Endothelial cell of umbilical vein (primary cell): Measurements from ENCODE around the gene EIF3A. TPM values are rescaled to one million over a fixed set of nuclear protein-coding genes. Genes with fewer than 3 reads are reported as not detected.

ENCODE experiments used
- BruUV-seq: library from RNA; stranded (reverse); fragments of 400-500 nt; replicated peaks from 2 replicates; lab custom pipeline; 2021; lab: Mats Ljungman, UMichigan
- CTCF ChIA-PET: fragments of 300-600, 350-600 bp; sonication (Branson Sonifier 250); formaldehyde crosslinking; loops from one replicate; lab custom pipeline; 2021; ENCODE audit warnings: antibody characterized with exemption, inconsistent platforms; lab: Charles Lee
- POLR2A ChIA-PET: fragments of 300-600, 350-600 bp; sonication (Branson Sonifier 250); formaldehyde crosslinking; loops from one replicate; lab custom pipeline; 2021; ENCODE audit warnings: antibody characterized with exemption, inconsistent platforms; lab: Charles Lee
- DNase-seq: peaks from one replicate; pipeline ENCODE4 v3.0.0-alpha.2; 2011; ENCODE audit warnings: low read depth, low spot score
- FAIRE-seq: peaks from 2 replicates; lab custom pipeline; 2011; peaks lifted over from hg19 to GRCh38; lab: Jason Lieb, UNC
- H2AFZ ChIP-seq: 2 replicates; pipeline ENCODE4 v1.6.0; 2012; ENCODE audit warnings: low read depth, low read length, control low read depth, inconsistent platforms
- H3K27ac ChIP-seq: 2 replicates; pipeline ENCODE4 v1.5.1; 2011; ENCODE audit warnings: low read depth, mild to moderate bottlenecking, control low read depth, low read length, moderate library complexity; ENCODE audit not compliant: insufficient read depth
- H3K27me3 ChIP-seq, 2 experiments: 2 replicates each; pipeline versions ENCODE4 v1.6.0 to v1.6.1; 2011; ENCODE audit warnings: low read length in 2 of 2, mixed read lengths in 1 of 2; ENCODE audit not compliant: control insufficient read depth in 2 of 2, insufficient read depth in 2 of 2
- H3K36me3 ChIP-seq, 2 experiments: 2 replicates in 1 of 2; 3 replicates in 1 of 2; pipeline ENCODE4 v1.5.1; 2011; ENCODE audit warnings: low read length in 2 of 2, mild to moderate bottlenecking in 1 of 2, moderate library complexity in 1 of 2; ENCODE audit not compliant: control insufficient read depth in 2 of 2, insufficient read depth in 2 of 2; ENCODE audit errors: extremely low read depth in 1 of 2
- H3K4me1 ChIP-seq: 3 replicates; pipeline ENCODE4 v1.5.1; 2011; ENCODE audit warnings: mild to moderate bottlenecking, low read length; ENCODE audit not compliant: control insufficient read depth, insufficient read depth; ENCODE audit errors: extremely low read depth
- H3K4me2 ChIP-seq: 2 replicates; pipeline ENCODE4 v1.6.1; 2011; ENCODE audit warnings: low read length, control low read depth, mixed read lengths; ENCODE audit not compliant: insufficient read depth
- H3K4me3 ChIP-seq, 3 experiments: fragments of 200-600 bp in 1 of 3; sonication (generic), shearing (Covaris generic) in 1 of 3; replicated peaks in 1 of 3; 2 replicates each; pipeline ENCODE4 v1.5.1; 2011 to 2016; ENCODE audit warnings: control low read depth in 3 of 3, low read length in 3 of 3, mild to moderate bottlenecking in 2 of 3, inconsistent platforms in 1 of 3, low read depth in 1 of 3, moderate library complexity in 1 of 3; ENCODE audit not compliant: insufficient read depth in 1 of 3
- H3K79me2 ChIP-seq: 2 replicates; pipeline ENCODE4 v1.6.0; 2012; ENCODE audit warnings: low read length, inconsistent platforms; ENCODE audit not compliant: control insufficient read depth, insufficient read depth
- H3K9ac ChIP-seq: replicated peaks from 2 replicates; pipeline ENCODE3; 2011; ENCODE audit warnings: low read length, control low read depth; ENCODE audit not compliant: insufficient read depth; ENCODE audit errors: extremely low read depth
- H3K9me1 ChIP-seq: replicated peaks from 3 replicates; pipeline ENCODE4 v1.6.0; 2011; ENCODE audit warnings: mild to moderate bottlenecking, low read length; ENCODE audit not compliant: control insufficient read depth, insufficient read depth; ENCODE audit errors: extremely low read depth
- H3K9me3 ChIP-seq: replicated peaks from 2 replicates; pipeline ENCODE4 v1.5.1; 2012; ENCODE audit warnings: low read length, inconsistent platforms; ENCODE audit not compliant: control insufficient read depth, insufficient read depth
- H4K20me1 ChIP-seq: replicated peaks from 2 replicates; pipeline ENCODE3; 2011; ENCODE audit warnings: mild to moderate bottlenecking, low read length; ENCODE audit not compliant: control insufficient read depth, insufficient read depth; ENCODE audit errors: extremely low read depth
- CTCF ChIP-seq, 2 donors: IDR thresholded peaks; 1 replicate in 1 of 2; 2 replicates in 1 of 2; pipeline ENCODE4 v1.5.1; 2011; ENCODE audit warnings: low read length in 2 of 2, mild to moderate bottlenecking in 2 of 2, moderate library complexity in 2 of 2, control low read depth in 1 of 2, inconsistent platforms in 1 of 2, low read depth in 1 of 2; ENCODE audit not compliant: insufficient read depth in 1 of 2; ENCODE audit errors: extremely low read depth in 1 of 2
- EZH2 ChIP-seq: IDR thresholded peaks from 2 replicates; pipeline ENCODE4 v1.6.1; 2012; ENCODE audit warnings: borderline replicate concordance, low read depth, mild to moderate bottlenecking, moderate library complexity, low read length, inconsistent platforms; ENCODE audit not compliant: severe bottlenecking
- FOS ChIP-seq: IDR thresholded peaks from 2 replicates; pipeline ENCODE4 v1.6.1; 2011; ENCODE audit warnings: mild to moderate bottlenecking, low read length, moderate library complexity, borderline replicate concordance; ENCODE audit not compliant: insufficient read depth
- GATA2 ChIP-seq: IDR thresholded peaks from 2 replicates; pipeline ENCODE4 v1.7.0; 2011; ENCODE audit warnings: low read depth, mild to moderate bottlenecking, moderate library complexity, mixed read lengths, low read length; ENCODE audit not compliant: insufficient read length, insufficient read depth
- JUN ChIP-seq: IDR thresholded peaks from 2 replicates; pipeline ENCODE4 v1.6.1; 2011; ENCODE audit warnings: borderline replicate concordance, low read depth; ENCODE audit not compliant: insufficient read length, insufficient read depth
- MAX ChIP-seq: IDR thresholded peaks from 2 replicates; pipeline ENCODE4 v1.6.1; 2011; ENCODE audit not compliant: insufficient read depth, insufficient read length
- MYC ChIP-seq: IDR thresholded peaks from one replicate; pipeline ENCODE4 v1.6.1; 2011; ENCODE audit warnings: mild to moderate bottlenecking, low read depth, low read length
- POLR2A ChIP-seq: IDR thresholded peaks from 2 replicates; pipeline ENCODE4 v1.6.1; 2012; ENCODE audit warnings: low read depth, mild to moderate bottlenecking, control low read depth, low read length
- POLR2AphosphoS5 ChIP-seq: IDR thresholded peaks from 2 replicates; pipeline ENCODE4 v1.6.1; 2012; ENCODE audit warnings: low read depth, mild to moderate bottlenecking, control low read depth, low read length, moderate library complexity; ENCODE audit not compliant: insufficient read depth
- dilution Hi-C: fragments of 300-500 bp; cut with MboI; formaldehyde crosslinking; loops from one replicate; pipeline ENCODE4 v1.15.0; 2019; ENCODE audit warnings: low sequenced_read_pairs; ENCODE audit not compliant: extremely low pct_ligation_motif_present
- intact Hi-C: fragments of 100-400 bp; cut with micrococcal nuclease; formaldehyde crosslinking; loops from one replicate; pipeline ENCODE4 v1.10.0; 2022
- polyA plus RNA-seq, 4 experiments: library from polyadenylated mRNA; depleted of rRNA in 3 of 4; stranded (reverse) in 3 of 4; unstranded in 1 of 4; fragments of >200 nt; gene quantifications; 2 replicates each; pipeline versions ENCODE4 v1.2.1 to v1.2.3, GENCODE V29; 2011 to 2012; ENCODE audit warnings: missing spikeins in 1 of 4
- total RNA-seq: library from RNA; stranded (reverse); gene quantifications from 2 replicates; pipeline ENCODE4 v1.2.3, GENCODE V29; 2021

The EIF3A gene
- total and polyA plus RNA-seq, 2 donors (not counting 3 experiments of a cell fraction or from before 2014, with no cell fraction given), result 27.6 to 159 TPM

- Histone ChIP-seq H3K4me1 (no peaks in the 10 kb centered on the region), H3K9ac (no peak overlapping the region), H3K4me3 (no peak overlapping the region), H3K4me2 (no peak overlapping the region), H3K79me2 (no peaks in the 10 kb centered on the region), H2AFZ (no peak overlapping the region), H3K9me3 (no peaks in the 10 kb centered on the region), H3K36me3 (peaks cover 9 to 15% of the 10 kb centered on the region in 2 experiments), H3K9me1 (no peaks in the 10 kb centered on the region), H3K27me3 (no peaks in the 10 kb centered on the region), H4K20me1 (no peaks in the 10 kb centered on the region), H3K27ac (no peak overlapping the region)
- DNase-seq (no peak), FAIRE-seq (no peak)
- ChIA-PET CTCF (no interaction called here), POLR2A (interaction anchor here (0.7 kb wide), 1 partner anchor 661 kb away, joined by 5 read pairs; no protein-coding TSS in a partner anchor)
- BruUV-seq, result no TSS peak
- dilution Hi-C loops, result no loop called here
- TF ChIP-seq MAX, result no peak
- TF ChIP-seq POLR2AphosphoS5, result no peak
- no peak for TF ChIP-seq GATA2
- no peak for TF ChIP-seq FOS
- TF ChIP-seq MYC, result no peak
- no peak for TF ChIP-seq CTCF (IDR thresholded peaks at IDR 0.05; ENCODE audit: extremely low read depth in 1 of 2, insufficient read depth in 1 of 2, low read depth in 1 of 2, low read length in 2 of 2)
- no peak for TF ChIP-seq EZH2
- no peak for TF ChIP-seq JUN
- TF ChIP-seq POLR2A, result no peak
- intact Hi-C loops, result no loop called here
These were observed 38.8 kb upstream of the EIF3A start for GRCh38 chr10:119119400-119119799.
